Measurements from ENCODE around the gene DCLK2.

Gene DCLK2

DNA sequence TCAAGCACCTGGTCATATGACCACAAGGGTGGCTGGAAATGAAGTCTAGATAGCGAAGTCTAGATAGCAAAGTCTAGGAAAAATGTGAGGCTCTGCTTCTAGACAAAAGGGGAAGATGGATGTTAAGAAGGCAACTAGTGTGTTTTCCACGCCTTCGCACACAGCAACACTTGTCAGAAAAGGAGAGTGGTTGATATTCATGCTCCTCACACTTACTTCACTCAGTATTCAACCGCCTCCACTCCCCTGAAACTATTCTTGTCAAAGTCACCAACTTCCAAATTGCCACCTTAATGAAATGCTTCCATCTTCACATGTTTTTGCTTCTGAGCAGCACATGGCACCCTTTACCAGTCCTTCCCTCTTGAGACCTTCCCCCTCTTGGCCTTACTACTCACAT lies 27.7 kb upstream of the DCLK2 start:
- Histone ChIP-seq H3K27ac (no peak overlapping the region), H3K79me2 (ENCODE audit: insufficient read depth, low read depth) (no peaks in the 10 kb centered on the region), H3K4me2 (no peak overlapping the region)

DNA sequence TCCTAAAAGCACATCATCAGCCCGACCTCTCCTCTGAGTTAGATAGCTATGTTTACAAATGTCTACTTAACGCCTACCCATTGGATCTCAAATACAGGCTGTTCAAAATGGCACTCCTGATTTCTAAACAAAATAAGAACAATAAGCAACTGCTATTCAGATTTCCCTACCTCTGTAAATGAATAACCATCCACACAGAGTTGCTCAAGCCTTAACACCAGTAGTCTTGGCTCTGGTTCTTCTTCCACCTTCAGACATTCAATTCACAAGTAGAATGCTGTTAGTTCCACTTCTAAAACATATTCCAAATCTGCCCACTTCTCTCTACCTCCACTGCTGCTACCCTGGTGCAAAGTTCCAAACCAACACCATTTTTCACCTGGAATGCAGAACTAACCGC lies 27.1 kb upstream of the DCLK2 start:
- Histone ChIP-seq H3K4me2 (no peak overlapping the region), H3K36me3 (ENCODE audit: insufficient read depth) (no peaks in the 10 kb centered on the region), H3K79me2 (ENCODE audit: insufficient read depth, low read depth) (no peaks in the 10 kb centered on the region), H4K20me1 (ENCODE audit: insufficient read depth) (no peaks in the 10 kb centered on the region), H3K4me3 (IDR thresholded peaks at IDR 0.05; ENCODE audit: insufficient read depth, low read depth, low read length) (no peak overlapping the region), H2AFZ (ENCODE audit: low read depth) (no peak overlapping the region), H3K9ac (no peak overlapping the region), H3K27me3 (ENCODE audit: insufficient read depth, low read depth) (no peaks in the 10 kb centered on the region), H3K27ac (no peak overlapping the region), H3K4me1 (ENCODE audit: low read depth, poor library complexity, severe bottlenecking) (no peaks in the 10 kb centered on the region)
- TF ChIP-seq, protein P1, sequence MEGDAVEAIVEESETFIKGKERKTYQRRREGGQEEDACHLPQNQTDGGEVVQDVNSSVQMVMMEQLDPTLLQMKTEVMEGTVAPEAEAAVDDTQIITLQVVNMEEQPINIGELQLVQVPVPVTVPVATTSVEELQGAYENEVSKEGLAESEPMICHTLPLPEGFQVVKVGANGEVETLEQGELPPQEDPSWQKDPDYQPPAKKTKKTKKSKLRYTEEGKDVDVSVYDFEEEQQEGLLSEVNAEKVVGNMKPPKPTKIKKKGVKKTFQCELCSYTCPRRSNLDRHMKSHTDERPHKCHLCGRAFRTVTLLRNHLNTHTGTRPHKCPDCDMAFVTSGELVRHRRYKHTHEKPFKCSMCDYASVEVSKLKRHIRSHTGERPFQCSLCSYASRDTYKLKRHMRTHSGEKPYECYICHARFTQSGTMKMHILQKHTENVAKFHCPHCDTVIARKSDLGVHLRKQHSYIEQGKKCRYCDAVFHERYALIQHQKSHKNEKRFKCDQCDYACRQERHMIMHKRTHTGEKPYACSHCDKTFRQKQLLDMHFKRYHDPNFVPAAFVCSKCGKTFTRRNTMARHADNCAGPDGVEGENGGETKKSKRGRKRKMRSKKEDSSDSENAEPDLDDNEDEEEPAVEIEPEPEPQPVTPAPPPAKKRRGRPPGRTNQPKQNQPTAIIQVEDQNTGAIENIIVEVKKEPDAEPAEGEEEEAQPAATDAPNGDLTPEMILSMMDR (conservative IDR thresholded peaks at IDR 0.05; ENCODE audit: low read depth, low read length), result no peak

More for the DNA sequence above, 27.7 kb upstream of the DCLK2 start:
- no peak overlapping the region for H3K9ac ChIP-seq
- H3K36me3 ChIP-seq (ENCODE audit: insufficient read depth), result no peaks in the 10 kb centered on the region
- H4K20me1 ChIP-seq (ENCODE audit: insufficient read depth), result no peaks in the 10 kb centered on the region
- no peak overlapping the region for H2AFZ ChIP-seq (ENCODE audit: low read depth)
- H3K27me3 ChIP-seq (ENCODE audit: insufficient read depth, low read depth), result no peaks in the 10 kb centered on the region
- no peak overlapping the region for H3K4me3 ChIP-seq (IDR thresholded peaks at IDR 0.05; ENCODE audit: insufficient read depth, low read depth, low read length)
- no peaks in the 10 kb centered on the region for H3K4me1 ChIP-seq (ENCODE audit: low read depth, poor library complexity, severe bottlenecking)
- TF ChIP-seq, protein P1 (conservative IDR thresholded peaks at IDR 0.05; ENCODE audit: low read depth, low read length), result no peak

DNA sequence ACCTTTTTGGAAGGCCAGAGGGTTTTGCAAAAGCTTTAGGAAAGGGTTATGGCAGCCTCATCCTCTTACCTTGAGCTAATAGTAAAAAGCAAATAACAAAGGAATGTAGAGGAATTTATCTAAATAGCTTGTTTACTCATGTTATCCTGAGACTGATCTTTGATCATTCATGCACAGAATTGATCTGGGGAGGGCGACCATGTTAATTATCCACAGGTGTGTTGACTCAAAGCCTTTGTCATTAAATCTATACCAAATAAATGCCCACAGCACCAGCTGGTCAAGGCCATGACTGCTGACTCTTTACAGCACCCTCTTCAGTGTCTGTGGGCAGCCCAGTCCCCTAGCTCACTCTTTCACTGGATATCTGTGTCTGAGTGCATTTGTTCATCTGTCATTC lies 22.8 kb upstream of the DCLK2 start:
- Histone ChIP-seq H4K20me1 (ENCODE audit: insufficient read depth) (no peaks in the 10 kb centered on the region), H3K27me3 (ENCODE audit: insufficient read depth, low read depth) (no peaks in the 10 kb centered on the region), H3K27ac (no peak overlapping the region), H3K4me1 (ENCODE audit: low read depth, poor library complexity, severe bottlenecking) (no peaks in the 10 kb centered on the region), H3K79me2 (ENCODE audit: insufficient read depth, low read depth) (no peaks in the 10 kb centered on the region), H3K4me2 (no peak overlapping the region), H3K4me3 (IDR thresholded peaks at IDR 0.05; ENCODE audit: insufficient read depth, low read depth, low read length) (no peak overlapping the region), H3K36me3 (ENCODE audit: insufficient read depth) (no peaks in the 10 kb centered on the region), H2AFZ (ENCODE audit: low read depth) (no peak overlapping the region), H3K9ac (no peak overlapping the region)
- TF ChIP-seq, protein P1 (conservative IDR thresholded peaks at IDR 0.05; ENCODE audit: low read depth, low read length), result no peak

DNA sequence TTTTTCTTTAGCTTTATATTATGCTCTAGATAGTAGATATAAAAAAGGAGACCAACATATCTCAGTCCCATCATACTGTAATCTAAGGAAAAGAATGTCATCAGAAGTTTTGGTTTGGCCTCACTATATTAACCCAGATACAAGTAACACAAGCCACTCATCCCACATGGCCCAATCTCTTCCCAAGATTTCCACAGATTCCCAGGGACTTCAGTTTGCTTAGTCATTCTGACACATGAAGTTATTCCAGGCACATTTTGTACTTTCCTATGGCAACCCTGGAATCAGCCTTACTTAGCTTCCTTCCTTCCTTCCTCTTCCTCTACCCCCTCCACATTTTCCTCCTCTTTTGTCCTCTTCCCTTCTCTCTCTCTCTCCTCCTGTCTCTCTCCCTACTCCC lies 21.7 kb upstream of the DCLK2 start:
- no peaks in the 10 kb centered on the region for H3K4me1 ChIP-seq (ENCODE audit: low read depth, poor library complexity, severe bottlenecking)
- TF ChIP-seq, protein P1 (conservative IDR thresholded peaks at IDR 0.05; ENCODE audit: low read depth, low read length), result no peak
- no peak overlapping the region for H3K4me2 ChIP-seq

More for the DNA sequence above, 21.7 kb upstream of the DCLK2 start:
- Histone ChIP-seq H3K4me3 (IDR thresholded peaks at IDR 0.05; ENCODE audit: insufficient read depth, low read depth, low read length) (no peak overlapping the region), H4K20me1 (ENCODE audit: insufficient read depth) (no peaks in the 10 kb centered on the region), H3K79me2 (ENCODE audit: insufficient read depth, low read depth) (no peaks in the 10 kb centered on the region), H3K9ac (no peak overlapping the region), H2AFZ (ENCODE audit: low read depth) (no peak overlapping the region), H3K27ac (no peak overlapping the region), H3K27me3 (ENCODE audit: insufficient read depth, low read depth) (no peaks in the 10 kb centered on the region), H3K36me3 (ENCODE audit: insufficient read depth) (no peaks in the 10 kb centered on the region)
